Cardiac fibroblast (primary cell): ENCODE measurements around the gene ITGA4.
A peak's percentile ranks its signal among the peaks of the same experiment; 100 is the strongest.

Source experiments
- DNase-seq, 2 donors: peaks; one replicate each; pipeline versions ENCODE4 v3.0.0 to v3.0.0-alpha.2; 2010; ENCODE audit warnings: low read depth in 2 of 2
- H3K4me3 ChIP-seq, 2 donors: replicated peaks in 1 of 2; 1 replicate in 1 of 2; 2 replicates in 1 of 2; pipeline ENCODE4 v1.5.1; 2011; ENCODE audit warnings: low read depth in 2 of 2, low read length in 2 of 2, mild to moderate bottlenecking in 2 of 2, moderate library complexity in 1 of 2
- CTCF ChIP-seq: IDR thresholded peaks from one replicate; pipeline ENCODE4 v1.5.1; 2011; ENCODE audit warnings: low read depth, mild to moderate bottlenecking, low read length, inconsistent platforms

ITGA4 gene

GRCh38 chr2:181527058-181527457 is 69.9 kb downstream of the ITGA4 start:
- DNase-seq: no peak
- TF ChIP-seq CTCF: no peak
- H3K4me3 ChIP-seq: no peak overlapping the region

DNA sequence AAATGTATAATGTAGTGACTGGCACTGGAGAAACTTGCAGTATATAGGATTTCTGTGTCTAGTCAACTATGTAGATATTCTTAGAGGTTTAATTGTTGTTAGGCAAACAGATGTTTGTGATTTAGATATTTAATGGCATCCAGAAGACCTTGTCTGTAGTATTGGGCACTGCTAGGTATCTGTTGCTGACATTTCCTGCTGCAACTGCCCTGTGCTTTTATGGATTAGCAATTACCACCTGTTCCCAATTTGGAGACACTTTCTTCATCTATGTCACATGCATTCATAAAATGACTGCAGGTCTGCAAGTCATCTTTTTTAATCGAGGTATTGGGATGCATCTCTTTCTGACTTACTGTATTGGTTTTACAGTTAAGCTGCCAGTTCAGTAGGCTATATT is 71.3 kb downstream of the ITGA4 start:
- no peak overlapping the region for H3K4me3 ChIP-seq
- DNase-seq: no peak
- no peak for TF ChIP-seq CTCF

DNA sequence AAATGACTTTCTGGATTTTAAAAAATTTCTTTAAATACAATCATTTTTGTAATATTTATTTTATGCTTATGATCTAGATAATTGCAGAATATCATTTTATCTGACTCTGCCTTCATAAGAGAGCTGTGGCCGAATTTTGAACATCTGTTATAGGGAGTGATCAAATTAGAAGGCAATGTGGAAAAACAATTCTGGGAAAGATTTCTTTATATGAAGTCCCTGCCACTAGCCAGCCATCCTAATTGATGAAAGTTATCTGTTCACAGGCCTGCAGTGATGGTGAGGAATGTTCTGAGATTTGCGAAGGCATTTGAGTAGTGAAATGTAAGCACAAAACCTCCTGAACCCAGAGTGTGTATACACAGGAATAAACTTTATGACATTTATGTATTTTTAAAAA is 79.5 kb downstream of the ITGA4 start:
- no peak for DNase-seq
- TF ChIP-seq CTCF: no peak
- H3K4me3 ChIP-seq: no peak overlapping the region

DNA sequence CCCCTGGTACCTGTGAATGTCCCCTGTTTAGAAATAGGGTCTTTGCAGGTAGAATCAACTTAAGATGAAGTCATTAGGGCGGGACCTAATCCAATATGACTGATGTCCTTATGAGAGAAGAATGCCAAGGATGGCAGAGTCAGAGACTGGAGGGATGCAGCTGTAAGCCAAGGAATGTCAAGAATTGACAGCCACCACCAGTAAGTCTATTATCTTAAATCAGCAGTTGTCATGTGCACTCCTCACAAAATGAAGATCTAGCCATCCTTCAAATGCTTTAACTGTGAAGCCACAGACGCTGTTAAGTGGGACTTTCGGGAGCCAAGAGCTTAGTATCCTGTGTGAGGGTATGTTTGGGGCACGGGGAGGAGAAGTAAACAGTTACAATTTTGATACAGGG is 83.2 kb downstream of the ITGA4 start:
- H3K4me3 ChIP-seq: no peak overlapping the region
- TF ChIP-seq CTCF: no peak
- no peak for DNase-seq

DNA sequence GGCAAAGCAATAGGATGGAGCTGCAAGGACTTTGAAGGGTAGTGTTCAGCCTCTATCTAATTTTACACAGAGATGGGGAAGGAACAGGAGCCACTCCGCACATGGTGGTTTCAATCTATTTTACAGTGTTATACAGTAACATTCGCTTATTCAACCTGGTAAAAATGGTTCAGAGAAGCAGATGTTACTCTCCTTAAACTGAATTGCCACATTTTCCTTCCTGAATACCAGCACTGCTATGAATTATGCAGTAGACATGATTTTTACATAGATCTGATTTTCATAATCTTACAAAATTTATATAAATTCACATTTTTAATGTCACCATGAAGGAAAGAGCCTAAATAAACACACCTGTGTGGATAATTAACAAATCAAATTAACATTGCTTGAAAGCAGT is 85.0 kb downstream of the ITGA4 start:
- no peak overlapping the region for H3K4me3 ChIP-seq
- TF ChIP-seq CTCF: no peak

DNA sequence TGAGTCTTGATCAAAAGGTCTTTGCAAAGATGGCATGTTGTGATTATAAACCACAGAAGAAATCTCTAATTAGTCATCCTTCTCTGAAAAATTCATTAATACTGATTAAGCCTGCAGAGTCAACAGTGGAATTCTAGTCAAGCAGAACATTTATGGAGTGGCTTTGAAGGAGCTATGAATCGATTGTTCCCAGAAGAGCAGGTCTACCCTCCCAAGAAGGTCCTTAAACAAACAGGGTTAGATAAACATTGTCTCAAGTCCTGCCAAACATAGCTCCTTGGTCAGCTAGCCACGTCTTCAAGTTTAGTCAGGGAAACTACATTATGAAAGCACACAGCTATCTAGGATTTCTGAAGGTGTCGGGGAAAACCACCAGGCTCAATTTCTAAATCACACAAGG is 88.9 kb downstream of the ITGA4 start:
- no peak for TF ChIP-seq CTCF
- DNase-seq: peak in 1 of 2 donors; percentile 33

More for the DNA sequence above, 85.0 kb downstream of the ITGA4 start:
- no peak for DNase-seq

DNA sequence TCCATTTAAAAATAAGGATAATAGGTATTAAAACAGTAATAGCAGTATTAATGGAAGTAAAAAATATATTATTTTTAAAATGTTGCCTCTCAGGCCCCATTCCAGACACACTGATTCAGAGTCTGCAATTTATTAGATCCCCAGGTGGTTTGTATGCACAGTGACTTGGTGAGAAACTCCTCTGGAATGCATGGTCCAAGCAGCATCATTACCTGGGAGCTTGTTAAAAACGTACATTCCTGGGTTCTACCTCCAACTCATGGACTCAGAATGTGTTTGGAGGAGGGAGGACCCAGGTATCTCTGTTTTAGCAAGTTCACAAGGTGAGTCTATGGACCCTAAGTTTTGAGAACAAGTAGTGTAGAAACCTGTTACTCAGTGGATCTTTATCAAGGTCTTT is 95.6 kb downstream of the ITGA4 start:
- TF ChIP-seq CTCF: no peak
- H3K4me3 ChIP-seq: no peak overlapping the region
- peak in 1 of 2 donors; percentile 47 for DNase-seq

More for the DNA sequence above, 88.9 kb downstream of the ITGA4 start:
- no peak overlapping the region for H3K4me3 ChIP-seq
